PC-9 (cell line): ENCODE results near the gene IRAK2. TPM values are rescaled to one million over a fixed set of nuclear protein-coding genes. Genes with fewer than 3 reads are reported as not detected.

Source experiments
- BruUV-seq: library from RNA; stranded (reverse); fragments of 400-500 nt; replicated peaks from 2 replicates; lab custom pipeline; 2021; lab: Mats Ljungman, UMichigan
- CTCF ChIA-PET: fragments of 300-600 bp; sonication (Branson Sonifier 250); formaldehyde crosslinking; loops from one replicate; lab custom pipeline; 2022; ENCODE audit warnings: antibody characterized with exemption; lab: Charles Lee
- POLR2A ChIA-PET: fragments of 300-600 bp; sonication (Branson Sonifier 250); formaldehyde crosslinking; loops from one replicate; lab custom pipeline; 2022; ENCODE audit warnings: antibody characterized with exemption; ENCODE audit not compliant: unreplicated experiment; lab: Charles Lee
- DNase-seq, 2 experiments: peaks; one replicate each; pipeline versions ENCODE4 v3.0.0 to v3.0.0-alpha.2; 2015 to 2022; ENCODE audit warnings: mixed read lengths in 1 of 2
- H2AFZ ChIP-seq: fragments of 200-600 bp; sonication (generic); 2 replicates; pipeline ENCODE4 v1.8.1; 2017; ENCODE audit warnings: antibody characterized with exemption
- H3F3A ChIP-seq: fragments of 200-600 bp; sonication (generic); 2 replicates; pipeline ENCODE4 v1.8.1; 2017; ENCODE audit warnings: antibody characterized with exemption, mild to moderate bottlenecking, low read depth; ENCODE audit not compliant: insufficient read depth
- H3K27ac ChIP-seq: fragments of 200-600 bp; sonication (generic); 2 replicates; pipeline ENCODE4 v1.6.1; 2016; ENCODE audit warnings: mixed run types
- H3K27me3 ChIP-seq: fragments of 200-600 bp; sonication (generic); 2 replicates; pipeline ENCODE4 v1.6.1; 2016; ENCODE audit warnings: low read depth, mixed run types; ENCODE audit not compliant: insufficient read depth
- H3K36me3 ChIP-seq: fragments of 200-600 bp; sonication (generic); 2 replicates; pipeline ENCODE4 v1.6.1; 2016; ENCODE audit warnings: low read depth, mixed run types
- H3K4me1 ChIP-seq: fragments of 200-600 bp; sonication (generic); replicated peaks from 2 replicates; pipeline ENCODE4 v1.6.1; 2016; ENCODE audit warnings: mixed run types; ENCODE audit not compliant: insufficient read depth
- H3K4me2 ChIP-seq: fragments of 200-600 bp; sonication (generic); 2 replicates; pipeline ENCODE4 v1.6.1; 2017; ENCODE audit warnings: mixed run types
- H3K4me3 ChIP-seq: fragments of 200-600 bp; sonication (generic); 2 replicates; pipeline ENCODE4 v1.6.1; 2016; ENCODE audit warnings: mixed run types
- H3K79me2 ChIP-seq: fragments of 200-600 bp; sonication (generic); 2 replicates; pipeline ENCODE4 v1.6.1; 2017; ENCODE audit warnings: low read depth, mixed run types
- H3K9me2 ChIP-seq: fragments of 200-600 bp; sonication (generic); 2 replicates; pipeline ENCODE4 v1.8.1; 2017; ENCODE audit warnings: mild to moderate bottlenecking; ENCODE audit not compliant: insufficient read depth
- H3K9me3 ChIP-seq: fragments of 200-600 bp; sonication (generic); 2 replicates; pipeline ENCODE4 v1.8.1; 2016; ENCODE audit warnings: low read depth; ENCODE audit not compliant: insufficient read depth
- H4K20me1 ChIP-seq: fragments of 200-600 bp; sonication (generic); 2 replicates; pipeline ENCODE4 v1.8.1; 2017; ENCODE audit not compliant: insufficient read depth
- CTCF ChIP-seq: fragments of 200-600 bp; sonication (generic); conservative IDR thresholded peaks from 2 replicates; pipeline ENCODE4 v1.6.1; 2017; ENCODE audit warnings: mixed run types, antibody characterized with exemption, mild to moderate bottlenecking, moderate library complexity
- EZH2 ChIP-seq: fragments of 200-600 bp; sonication (generic); IDR thresholded peaks from 2 replicates; pipeline ENCODE4 v1.8.0; 2017; ENCODE audit warnings: antibody characterized with exemption, low read depth
- intact Hi-C: fragments of 100-400 bp; cut with micrococcal nuclease; formaldehyde crosslinking; loops from one replicate; pipeline ENCODE4 v1.10.0; 2022; ENCODE audit not compliant: unreplicated experiment
- total RNA-seq: library from RNA; stranded (reverse); gene quantifications from 2 replicates; pipeline ENCODE4 v1.2.3, GENCODE V29; 2021

IRAK2 gene
- total RNA-seq, 1 experiment from 2014 or later = 2.7 TPM

- ChIA-PET CTCF (no interaction called here), POLR2A (no interaction called here)
- Histone ChIP-seq H3K9me2 (no peaks in the 10 kb centered on the region), H3K36me3 (0 out of 2 replicates have a peak, but pooled peaks cover 6% of the 10 kb centered on the region), H3K79me2 (peaks cover 26% of the 10 kb centered on the region), H4K20me1 (no peaks in the 10 kb centered on the region; the same call in 1 of the 2 replicates), H3K9me3 (peaks cover 15% of the 10 kb centered on the region), H3K27me3 (no peaks in the 10 kb centered on the region), H2AFZ (peak overlapping the region; percentile 90; the same call in 1 of the 2 replicates), H3K4me2 (peak overlapping the region; percentile 82), H3K27ac (no peak overlapping the region), H3K4me3 (peak overlapping the region; percentile 80), H3K4me1 (peaks cover 17% of the 10 kb centered on the region), H3F3A (peaks cover 6% of the 10 kb centered on the region)
- intact Hi-C loops = no loop called here
- no TSS peak for BruUV-seq
- no peak for DNase-seq
- TF ChIP-seq EZH2 (no peak), CTCF (no peak)
Measured at GRCh38 chr3:10249833-10250232, 85.1 kb downstream of the IRAK2 start.

GRCh38 chr3:10251006-10251405 lies 86.3 kb downstream of the IRAK2 start:
- Histone ChIP-seq H3K4me2 (peak overlapping the region; percentile 82), H3F3A (no peaks in the 10 kb centered on the region; the same call in 1 of the 2 replicates), H3K27me3 (no peaks in the 10 kb centered on the region), H3K9me3 (peaks cover 5% of the 10 kb centered on the region; the same call in 1 of the 2 replicates), H3K27ac (no peak overlapping the region), H3K36me3 (0 out of 2 replicates have a peak, but pooled peaks cover 2% of the 10 kb centered on the region), H3K4me1 (peaks cover 17% of the 10 kb centered on the region), H3K9me2 (no peaks in the 10 kb centered on the region), H3K79me2 (peaks cover 32% of the 10 kb centered on the region), H3K4me3 (peak overlapping the region; percentile 80; the same call in 1 of the 2 replicates), H2AFZ (no peak overlapping the region), H4K20me1 (peaks cover 7% of the 10 kb centered on the region)
- CTCF ChIA-PET = no interaction called here
- no TSS peak for BruUV-seq
- POLR2A ChIA-PET = no interaction called here
- intact Hi-C loops = no loop called here
- no peak for DNase-seq
- TF ChIP-seq EZH2 = no peak
- no peak for TF ChIP-seq CTCF

- peaks cover 35% of the 10 kb centered on the region for H3K79me2 ChIP-seq
- no peaks in the 10 kb centered on the region for H3K9me3 ChIP-seq
- POLR2A ChIA-PET = no interaction called here
- H4K20me1 ChIP-seq = peaks cover 7% of the 10 kb centered on the region
- H3K36me3 ChIP-seq = peaks cover 8% of the 10 kb centered on the region; the same call in 1 of the 2 replicates
- intact Hi-C loops = no loop called here
- H3K27ac ChIP-seq = no peak overlapping the region
- peaks cover 17% of the 10 kb centered on the region for H3K4me1 ChIP-seq
- H2AFZ ChIP-seq = no peak overlapping the region
- BruUV-seq = no TSS peak
- H3K4me3 ChIP-seq = no peak overlapping the region
- no peaks in the 10 kb centered on the region for H3K9me2 ChIP-seq
- H3F3A ChIP-seq = no peaks in the 10 kb centered on the region; the same call in 1 of the 2 replicates
- no peaks in the 10 kb centered on the region for H3K27me3 ChIP-seq
- no peak overlapping the region for H3K4me2 ChIP-seq
- TF ChIP-seq CTCF (no peak), EZH2 (no peak)
- CTCF ChIA-PET = no interaction called here
- DNase-seq = no peak
Measured at GRCh38 chr3:10253731-10254130, 89.0 kb downstream of the IRAK2 start.
